WTC11 (cell line): ENCODE results near the gene ADRA1B. TPM values are rescaled to one million over a fixed set of nuclear protein-coding genes. Genes with fewer than 3 reads are reported as not detected.

ENCODE experiments used
- ATAC-seq: fragments of 200-7000 bp; cut with Tn5 transposase; 2 replicates; pipeline ENCODE4 v1.10.0; 2021; ENCODE audit warnings: mild to moderate bottlenecking, moderate library complexity
- CTCF ChIA-PET: fragments of 300-600 bp; sonication (Branson Sonifier 250); formaldehyde crosslinking; loops from one replicate; lab custom pipeline; 2021; ENCODE audit warnings: antibody characterized with exemption; lab: Charles Lee
- POLR2A ChIA-PET: fragments of 350-600 bp; sonication (Branson Sonifier 250); formaldehyde crosslinking; loops from one replicate; lab custom pipeline; 2021; ENCODE audit warnings: antibody characterized with exemption; lab: Charles Lee
- DNase-seq: peaks from one replicate; pipeline ENCODE4 v3.0.0; 2021; ENCODE audit warnings: low spot score
- H3K27ac Mint-ChIP-seq: 2 replicates; pipeline ENCODE4 v1.8.0; 2021; ENCODE audit warnings: mixed read lengths
- H3K27me3 Mint-ChIP-seq: 2 replicates; pipeline ENCODE4 v1.8.0; 2021; ENCODE audit warnings: low read depth, mild to moderate bottlenecking, moderate library complexity, mixed read lengths
- H3K36me3 Mint-ChIP-seq: 2 replicates; pipeline ENCODE4 v1.8.0; 2021; ENCODE audit warnings: mixed read lengths
- H3K4me1 Mint-ChIP-seq: 2 replicates; pipeline ENCODE4 v1.8.0; 2022; ENCODE audit warnings: mixed read lengths
- H3K4me3 Mint-ChIP-seq: 2 replicates; pipeline ENCODE4 v1.8.0; 2021; ENCODE audit warnings: mild to moderate bottlenecking, moderate library complexity, mixed read lengths
- H3K9me3 Mint-ChIP-seq: 2 replicates; pipeline ENCODE4 v1.8.0; 2021; ENCODE audit warnings: mixed read lengths
- AFF4 ChIP-seq: sonication (generic); formaldehyde crosslinking; IDR thresholded peaks from 2 replicates; pipeline ENCODE4 v1.8.1; 2023; ENCODE audit warnings: mild to moderate bottlenecking, missing genetic modification reagents, borderline replicate concordance
- AR ChIP-seq: fragments of 250-450 bp; sonication (Bioruptor Pico); IDR thresholded peaks from 2 replicates; pipeline ENCODE4 v1.9.0; 2021; ENCODE audit warnings: mild to moderate bottlenecking
- ATF1 ChIP-seq: sonication (generic); formaldehyde crosslinking; IDR thresholded peaks from 2 replicates; pipeline ENCODE4 v1.8.1; 2023; ENCODE audit warnings: mild to moderate bottlenecking, moderate library complexity, missing genetic modification reagents
- ATF3 ChIP-seq: sonication (generic); formaldehyde crosslinking; conservative IDR thresholded peaks from 2 replicates; pipeline ENCODE4 v1.8.1; 2022; ENCODE audit warnings: mild to moderate bottlenecking, missing genetic modification reagents
- ETV6 ChIP-seq: sonication (generic); formaldehyde crosslinking; IDR thresholded peaks from 2 replicates; pipeline ENCODE4 v1.8.1; 2022; ENCODE audit warnings: mild to moderate bottlenecking, missing genetic modification reagents
- FOXK1 ChIP-seq: sonication (generic); formaldehyde crosslinking; IDR thresholded peaks from 2 replicates; pipeline ENCODE4 v1.8.0; 2022; ENCODE audit warnings: mild to moderate bottlenecking, moderate library complexity, missing genetic modification reagents
- KAT7 ChIP-seq: sonication (generic); formaldehyde crosslinking; IDR thresholded peaks from 2 replicates; pipeline ENCODE4 v1.8.1; 2023; ENCODE audit warnings: missing genetic modification reagents, mild to moderate bottlenecking, borderline replicate concordance
- NFYB ChIP-seq: sonication (generic); formaldehyde crosslinking; conservative IDR thresholded peaks from 2 replicates; pipeline ENCODE4 v1.8.0; 2022; ENCODE audit warnings: low read depth, missing genetic modification reagents
- NR2C2 ChIP-seq: sonication (generic); formaldehyde crosslinking; IDR thresholded peaks from 2 replicates; pipeline ENCODE4 v1.8.0; 2022; ENCODE audit warnings: mild to moderate bottlenecking, missing genetic modification reagents
- RELA ChIP-seq: sonication (generic); formaldehyde crosslinking; IDR thresholded peaks from 2 replicates; pipeline ENCODE4 v1.8.1; 2022; ENCODE audit warnings: missing genetic modification reagents, mild to moderate bottlenecking, borderline replicate concordance
- TP53 ChIP-seq: sonication (generic); formaldehyde crosslinking; IDR thresholded peaks from 2 replicates; pipeline ENCODE4 v1.8.1; 2023; ENCODE audit warnings: mild to moderate bottlenecking, missing genetic modification reagents
- USF1 ChIP-seq: sonication (generic); formaldehyde crosslinking; IDR thresholded peaks from 2 replicates; pipeline ENCODE4 v1.8.0; 2022; ENCODE audit warnings: mild to moderate bottlenecking, missing genetic modification reagents
- USF2 ChIP-seq: sonication (generic); formaldehyde crosslinking; IDR thresholded peaks from 2 replicates; pipeline ENCODE4 v1.8.1; 2023; ENCODE audit warnings: mild to moderate bottlenecking, missing genetic modification reagents, moderate library complexity
- ZNF219 ChIP-seq: sonication (generic); formaldehyde crosslinking; IDR thresholded peaks from 2 replicates; pipeline ENCODE4 v1.8.0; 2023; ENCODE audit warnings: missing genetic modification reagents, mild to moderate bottlenecking, borderline replicate concordance
- ZNF512 ChIP-seq: sonication (generic); formaldehyde crosslinking; IDR thresholded peaks from 2 replicates; pipeline ENCODE4 v1.8.1; 2022; ENCODE audit warnings: missing genetic modification reagents, borderline replicate concordance
- ZNF532 ChIP-seq: fragments of 250-450 bp; sonication (Bioruptor Pico); IDR thresholded peaks from 2 replicates; pipeline ENCODE4 v1.9.0; 2021; ENCODE audit warnings: mild to moderate bottlenecking, borderline replicate concordance
- ZNF671 ChIP-seq: fragments of 250-450 bp; sonication (Bioruptor Pico); IDR thresholded peaks from 2 replicates; pipeline ENCODE4 v1.8.0; 2021; ENCODE audit warnings: mild to moderate bottlenecking
- total RNA-seq: library from RNA; stranded (reverse); gene quantifications from 3 replicates; pipeline ENCODE4 v1.2.3, GENCODE V29; 2021

Gene ADRA1B
- total RNA-seq, 1 experiment from 2014 or later, result 0.11 TPM

- TF ChIP-seq AFF4 (CRISPR knock-in tag), result no peak
- TF ChIP-seq RELA, result no peak
- no peak for TF ChIP-seq ZNF532 (CRISPR knock-in tag)
- TF ChIP-seq ATF3 (CRISPR knock-in tag), result no peak
- no peak for TF ChIP-seq NFYB (CRISPR knock-in tag)
- TF ChIP-seq ZNF219 (CRISPR knock-in tag), result no peak
- no peak for TF ChIP-seq ZNF512 (CRISPR knock-in tag)
- no peak for TF ChIP-seq USF1 (CRISPR knock-in tag)
- TF ChIP-seq ETV6, result no peak
- no peak for TF ChIP-seq ATF1
Observed at GRCh38 chr5:159884917-159885620, 31.2 kb upstream of the ADRA1B start (continued).

- no peaks in the 10 kb centered on the region for H3K36me3 Mint-ChIP-seq
- ChIA-PET POLR2A (no interaction called here), CTCF (no interaction called here)
- H3K27me3 Mint-ChIP-seq, result peaks cover 5% of the 10 kb centered on the region
- H3K27ac Mint-ChIP-seq, result no peak overlapping the region
- peaks cover 5% of the 10 kb centered on the region for H3K4me1 Mint-ChIP-seq
- H3K4me3 Mint-ChIP-seq, result no peak overlapping the region
- H3K9me3 Mint-ChIP-seq, result peaks cover 4% of the 10 kb centered on the region; the same call in 1 of the 2 replicates
- ATAC-seq, result no peak
- no peak for TF ChIP-seq ATF1
- TF ChIP-seq KAT7, result no peak
- no peak for TF ChIP-seq USF2 (CRISPR knock-in tag)
- TF ChIP-seq FOXK1 (CRISPR knock-in tag), result no peak
- TF ChIP-seq AR (CRISPR knock-in tag), result no peak
- no peak for TF ChIP-seq ZNF671 (CRISPR knock-in tag)
- no peak for TF ChIP-seq TP53 (CRISPR knock-in tag)
- no peak for TF ChIP-seq NR2C2
- DNase-seq, result no peak
Observed at GRCh38 chr5:159886296-159886695, 30.0 kb upstream of the ADRA1B start.
